ENCODE data around the gene ATP6V0D1. TPM values are rescaled to one million over a fixed set of nuclear protein-coding genes. Genes with fewer than 3 reads are reported as not detected.

Gene ATP6V0D1
- total and polyA plus RNA-seq, 2 donors (not counting 1 experiment from before 2014, with no cell fraction given), result 62.1 to 91.0 TPM

- no peak overlapping the region for H3K27ac Mint-ChIP-seq
- Histone ChIP-seq H3K27me3 (replicated peaks in 1 of 4; ENCODE audit: control extremely low read depth in 1 of 4, control insufficient read depth in 3 of 4, insufficient read depth in 4 of 4, low read length in 3 of 4) (no peaks in the 10 kb centered on the region), H3K9ac (ENCODE audit: low read length) (no peak overlapping the region), H3K79me2 (ENCODE audit: control insufficient read depth, insufficient read depth, low read length) (no peaks in the 10 kb centered on the region), H3K9me3 (ENCODE audit: control extremely low read depth in 1 of 3, control insufficient read depth in 2 of 3, insufficient read depth in 1 of 3, low read length in 2 of 3) (no peaks in the 10 kb centered on the region), H3K4me2 (replicated peaks; ENCODE audit: low read depth, low read length, poor library complexity, severe bottlenecking) (no peak overlapping the region), H3K4me1 (ENCODE audit: control insufficient read depth in 2 of 2, insufficient read depth in 2 of 2, low read length in 2 of 2) (peaks cover 7 to 18% of the 10 kb centered on the region in 2 donors), H4K20me1 (ENCODE audit: control insufficient read depth, insufficient read depth, low read length, poor library complexity, severe bottlenecking) (peaks cover 12% of the 10 kb centered on the region), H3K27ac (ENCODE audit: low read length in 2 of 2) (no peak overlapping the region), H2AFZ (ENCODE audit: insufficient read depth, low read depth, low read length, poor library complexity, severe bottlenecking) (no peak overlapping the region), H3K36me3 (replicated peaks in 1 of 2; ENCODE audit: control extremely low read depth in 1 of 2, control insufficient read depth in 1 of 2, extremely low read depth in 1 of 2, insufficient read depth in 2 of 2, low read length in 1 of 2) (peaks cover 0 to 45% of the 10 kb centered on the region in 2 experiments), H3K4me3 (ENCODE audit: control extremely low read depth in 1 of 5, extremely low read depth in 1 of 5, insufficient read depth in 1 of 5, low read depth in 2 of 5, low read length in 4 of 5) (no peak overlapping the region)
- intact Hi-C loops (cut with micrococcal nuclease), result no loop called here
- H3K9me3 Mint-ChIP-seq (ENCODE audit: insufficient read depth), result no peaks in the 10 kb centered on the region
- POLR2A ChIA-PET, result no interaction called here
- H3K27me3 Mint-ChIP-seq, result peaks cover 1% of the 10 kb centered on the region
- H3K4me3 Mint-ChIP-seq, result no peak overlapping the region
- CTCF ChIA-PET, result interaction anchor here (1.3 kb wide), 1 partner anchor 28 kb away, joined by 4 read pairs; no protein-coding TSS in a partner anchor
- no peak for DNase-seq
- TF ChIP-seq, protein P1, sequence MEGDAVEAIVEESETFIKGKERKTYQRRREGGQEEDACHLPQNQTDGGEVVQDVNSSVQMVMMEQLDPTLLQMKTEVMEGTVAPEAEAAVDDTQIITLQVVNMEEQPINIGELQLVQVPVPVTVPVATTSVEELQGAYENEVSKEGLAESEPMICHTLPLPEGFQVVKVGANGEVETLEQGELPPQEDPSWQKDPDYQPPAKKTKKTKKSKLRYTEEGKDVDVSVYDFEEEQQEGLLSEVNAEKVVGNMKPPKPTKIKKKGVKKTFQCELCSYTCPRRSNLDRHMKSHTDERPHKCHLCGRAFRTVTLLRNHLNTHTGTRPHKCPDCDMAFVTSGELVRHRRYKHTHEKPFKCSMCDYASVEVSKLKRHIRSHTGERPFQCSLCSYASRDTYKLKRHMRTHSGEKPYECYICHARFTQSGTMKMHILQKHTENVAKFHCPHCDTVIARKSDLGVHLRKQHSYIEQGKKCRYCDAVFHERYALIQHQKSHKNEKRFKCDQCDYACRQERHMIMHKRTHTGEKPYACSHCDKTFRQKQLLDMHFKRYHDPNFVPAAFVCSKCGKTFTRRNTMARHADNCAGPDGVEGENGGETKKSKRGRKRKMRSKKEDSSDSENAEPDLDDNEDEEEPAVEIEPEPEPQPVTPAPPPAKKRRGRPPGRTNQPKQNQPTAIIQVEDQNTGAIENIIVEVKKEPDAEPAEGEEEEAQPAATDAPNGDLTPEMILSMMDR (IDR thresholded peaks at IDR 0.05), result no peak
- no peak for TF ChIP-seq EZH2 (IDR thresholded peaks at IDR 0.05; ENCODE audit: borderline replicate concordance, insufficient read depth, low read depth, low read length, poor library complexity, severe bottlenecking)
- WGBS (ENCODE audit: insufficient coverage), result 83% methylated on average over 1 of the region's 4 CpGs
- peaks cover 25% of the 10 kb centered on the region for H3K4me1 Mint-ChIP-seq
- no peak for ATAC-seq (ENCODE audit: low read depth)
Observed at GRCh38 chr16:67437513-67437912, 43.4 kb downstream of the ATP6V0D1 start.

DNA sequence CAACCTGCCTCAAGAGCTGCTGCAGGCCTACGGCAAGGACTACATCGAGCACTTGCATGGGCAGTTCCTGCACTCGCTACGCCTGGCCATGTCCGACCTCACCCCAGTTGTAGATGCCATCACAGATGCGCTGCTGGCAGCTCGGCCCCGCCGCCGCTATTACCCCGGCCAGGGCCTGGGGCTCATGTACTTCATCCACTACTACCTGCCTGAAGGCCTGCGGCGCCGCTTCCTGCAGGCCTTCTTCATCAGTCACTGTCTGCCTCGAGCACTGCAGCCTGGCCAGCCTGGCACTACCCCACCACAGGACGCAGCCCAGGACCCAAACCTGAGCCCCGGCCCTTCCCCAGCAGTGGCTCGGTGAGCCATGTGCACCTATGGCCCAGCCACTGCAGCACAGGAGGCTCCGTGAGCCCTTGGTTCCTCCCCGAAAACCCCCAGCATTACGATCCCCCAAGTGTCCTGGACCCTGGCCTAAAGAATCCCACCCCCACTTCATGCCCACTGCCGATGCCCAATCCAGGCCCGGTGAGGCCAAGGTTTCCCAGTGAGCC lies 44.2 kb downstream of the ATP6V0D1 start:
- H3K9me3 Mint-ChIP-seq (ENCODE audit: insufficient read depth), result no peaks in the 10 kb centered on the region
- Histone ChIP-seq H3K27ac (ENCODE audit: low read length in 2 of 2) (no peak overlapping the region), H3K27me3 (replicated peaks in 1 of 4; ENCODE audit: control extremely low read depth in 1 of 4, control insufficient read depth in 3 of 4, insufficient read depth in 4 of 4, low read length in 3 of 4) (peaks cover 0 to 3% (median under 1%) of the 10 kb centered on the region in 4 experiments), H3K4me2 (replicated peaks; ENCODE audit: low read depth, low read length, poor library complexity, severe bottlenecking) (no peak overlapping the region), H3K9me3 (ENCODE audit: control extremely low read depth in 1 of 3, control insufficient read depth in 2 of 3, insufficient read depth in 1 of 3, low read length in 2 of 3) (no peaks in the 10 kb centered on the region), H3K36me3 (replicated peaks in 1 of 2; ENCODE audit: control extremely low read depth in 1 of 2, control insufficient read depth in 1 of 2, extremely low read depth in 1 of 2, insufficient read depth in 2 of 2, low read length in 1 of 2) (peaks cover 0 to 37% of the 10 kb centered on the region in 2 experiments), H3K4me1 (ENCODE audit: control insufficient read depth in 2 of 2, insufficient read depth in 2 of 2, low read length in 2 of 2) (peaks cover 13 to 21% of the 10 kb centered on the region in 2 donors), H3K79me2 (ENCODE audit: control insufficient read depth, insufficient read depth, low read length) (no peaks in the 10 kb centered on the region), H2AFZ (ENCODE audit: insufficient read depth, low read depth, low read length, poor library complexity, severe bottlenecking) (no peak overlapping the region), H4K20me1 (ENCODE audit: control insufficient read depth, insufficient read depth, low read length, poor library complexity, severe bottlenecking) (peaks cover 4% of the 10 kb centered on the region), H3K9ac (ENCODE audit: low read length) (no peak overlapping the region), H3K4me3 (ENCODE audit: control extremely low read depth in 1 of 5, extremely low read depth in 1 of 5, insufficient read depth in 1 of 5, low read depth in 2 of 5, low read length in 4 of 5) (no peak overlapping the region)
- peaks cover 6% of the 10 kb centered on the region for H3K27me3 Mint-ChIP-seq
- intact Hi-C loops (cut with micrococcal nuclease), result no loop called here
- TF ChIP-seq, protein P1 (IDR thresholded peaks at IDR 0.05), result no peak
- no peak for TF ChIP-seq EZH2 (IDR thresholded peaks at IDR 0.05; ENCODE audit: borderline replicate concordance, insufficient read depth, low read depth, low read length, poor library complexity, severe bottlenecking)
- peaks cover 30% of the 10 kb centered on the region for H3K4me1 Mint-ChIP-seq
- 98% methylated on average over 23 of the region's 23 CpGs for WGBS (ENCODE audit: insufficient coverage)
- H3K4me3 Mint-ChIP-seq, result no peak overlapping the region
- peak overlapping the region; percentile 15 for H3K27ac Mint-ChIP-seq
- DNase-seq (no peak), ATAC-seq (ENCODE audit: low read depth) (no peak)
- CTCF ChIA-PET, result no interaction called here
- POLR2A ChIA-PET, result interaction anchor here (0.6 kb wide), 1 partner anchor 501 kb away, joined by 5 read pairs; no protein-coding TSS in a partner anchor
